Mammary epithelial cell (primary cell): ENCODE results near the gene CCIN.

Experiments used
- CTCF ChIP-seq, 2 donors: IDR thresholded peaks in 1 of 2; conservative IDR thresholded peaks in 1 of 2; 2 replicates each; pipeline ENCODE4 v1.5.1; 2011 to 2012; ENCODE audit warnings: inconsistent platforms in 2 of 2, low read length in 2 of 2, mild to moderate bottlenecking in 2 of 2, control low read depth in 1 of 2, low read depth in 1 of 2; ENCODE audit not compliant: insufficient read depth in 1 of 2; ENCODE audit errors: extremely low read depth in 1 of 2
- EZH2 ChIP-seq: IDR thresholded peaks from 2 replicates; pipeline ENCODE4 v1.6.1; 2012; ENCODE audit warnings: low read length, inconsistent platforms, borderline replicate concordance

- TF ChIP-seq CTCF (conservative IDR thresholded peaks at IDR 0.05 in 1 of 2, IDR thresholded peaks at IDR 0.05 in 1 of 2; ENCODE audit: extremely low read depth in 1 of 2, insufficient read depth in 1 of 2, low read depth in 1 of 2, low read length in 2 of 2) = no peak
- no peak for TF ChIP-seq EZH2
Measured at GRCh38 chr9:36192196-36192595, 23.0 kb downstream of the CCIN start.
